ENCODE data around the gene TTC17. TPM values are rescaled to one million over a fixed set of nuclear protein-coding genes. Genes with fewer than 3 reads are reported as not detected.

Gene TTC17
- total and polyA plus RNA-seq, 2 of the 8 experiments (the other 6 are each of a cell fraction or from before 2014, with no cell fraction given), result 65.1 to 80.1 TPM

DNA sequence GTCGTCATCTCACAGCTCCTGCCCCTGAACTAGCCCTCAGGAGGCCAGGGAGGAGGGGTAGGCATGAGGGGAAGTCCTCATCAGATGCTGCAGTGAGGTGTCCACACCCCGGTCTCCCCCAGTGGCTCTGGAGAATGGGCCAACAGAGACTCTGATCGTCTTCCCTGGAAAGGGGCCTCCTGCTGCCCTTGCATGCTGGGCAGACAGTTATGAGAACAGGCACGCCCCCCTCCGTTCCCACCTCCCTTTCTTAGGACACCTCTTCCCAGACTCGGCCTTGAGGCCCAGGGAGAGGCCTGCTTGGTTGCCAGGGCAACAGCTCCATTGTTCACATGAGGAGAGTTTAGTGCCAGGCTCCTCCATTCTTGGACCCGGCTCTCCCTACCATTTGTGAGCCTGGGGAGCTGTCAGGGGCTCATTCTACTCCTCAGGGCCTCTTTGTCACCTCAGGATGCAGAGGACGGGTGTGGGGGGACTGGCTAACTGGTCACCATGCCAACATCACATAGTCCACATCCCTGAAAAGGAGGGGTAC is 157.7 kb downstream of the TTC17 start (continued):
- TF ChIP-seq GTF2F1 (IDR thresholded peaks at IDR 0.05; ENCODE audit: borderline replicate concordance, low read depth, low read length), result no peak
- TF ChIP-seq EZH2 (IDR thresholded peaks at IDR 0.05; ENCODE audit: low read depth, low read length, severe bottlenecking), result no peak
- TF ChIP-seq, protein P1, sequence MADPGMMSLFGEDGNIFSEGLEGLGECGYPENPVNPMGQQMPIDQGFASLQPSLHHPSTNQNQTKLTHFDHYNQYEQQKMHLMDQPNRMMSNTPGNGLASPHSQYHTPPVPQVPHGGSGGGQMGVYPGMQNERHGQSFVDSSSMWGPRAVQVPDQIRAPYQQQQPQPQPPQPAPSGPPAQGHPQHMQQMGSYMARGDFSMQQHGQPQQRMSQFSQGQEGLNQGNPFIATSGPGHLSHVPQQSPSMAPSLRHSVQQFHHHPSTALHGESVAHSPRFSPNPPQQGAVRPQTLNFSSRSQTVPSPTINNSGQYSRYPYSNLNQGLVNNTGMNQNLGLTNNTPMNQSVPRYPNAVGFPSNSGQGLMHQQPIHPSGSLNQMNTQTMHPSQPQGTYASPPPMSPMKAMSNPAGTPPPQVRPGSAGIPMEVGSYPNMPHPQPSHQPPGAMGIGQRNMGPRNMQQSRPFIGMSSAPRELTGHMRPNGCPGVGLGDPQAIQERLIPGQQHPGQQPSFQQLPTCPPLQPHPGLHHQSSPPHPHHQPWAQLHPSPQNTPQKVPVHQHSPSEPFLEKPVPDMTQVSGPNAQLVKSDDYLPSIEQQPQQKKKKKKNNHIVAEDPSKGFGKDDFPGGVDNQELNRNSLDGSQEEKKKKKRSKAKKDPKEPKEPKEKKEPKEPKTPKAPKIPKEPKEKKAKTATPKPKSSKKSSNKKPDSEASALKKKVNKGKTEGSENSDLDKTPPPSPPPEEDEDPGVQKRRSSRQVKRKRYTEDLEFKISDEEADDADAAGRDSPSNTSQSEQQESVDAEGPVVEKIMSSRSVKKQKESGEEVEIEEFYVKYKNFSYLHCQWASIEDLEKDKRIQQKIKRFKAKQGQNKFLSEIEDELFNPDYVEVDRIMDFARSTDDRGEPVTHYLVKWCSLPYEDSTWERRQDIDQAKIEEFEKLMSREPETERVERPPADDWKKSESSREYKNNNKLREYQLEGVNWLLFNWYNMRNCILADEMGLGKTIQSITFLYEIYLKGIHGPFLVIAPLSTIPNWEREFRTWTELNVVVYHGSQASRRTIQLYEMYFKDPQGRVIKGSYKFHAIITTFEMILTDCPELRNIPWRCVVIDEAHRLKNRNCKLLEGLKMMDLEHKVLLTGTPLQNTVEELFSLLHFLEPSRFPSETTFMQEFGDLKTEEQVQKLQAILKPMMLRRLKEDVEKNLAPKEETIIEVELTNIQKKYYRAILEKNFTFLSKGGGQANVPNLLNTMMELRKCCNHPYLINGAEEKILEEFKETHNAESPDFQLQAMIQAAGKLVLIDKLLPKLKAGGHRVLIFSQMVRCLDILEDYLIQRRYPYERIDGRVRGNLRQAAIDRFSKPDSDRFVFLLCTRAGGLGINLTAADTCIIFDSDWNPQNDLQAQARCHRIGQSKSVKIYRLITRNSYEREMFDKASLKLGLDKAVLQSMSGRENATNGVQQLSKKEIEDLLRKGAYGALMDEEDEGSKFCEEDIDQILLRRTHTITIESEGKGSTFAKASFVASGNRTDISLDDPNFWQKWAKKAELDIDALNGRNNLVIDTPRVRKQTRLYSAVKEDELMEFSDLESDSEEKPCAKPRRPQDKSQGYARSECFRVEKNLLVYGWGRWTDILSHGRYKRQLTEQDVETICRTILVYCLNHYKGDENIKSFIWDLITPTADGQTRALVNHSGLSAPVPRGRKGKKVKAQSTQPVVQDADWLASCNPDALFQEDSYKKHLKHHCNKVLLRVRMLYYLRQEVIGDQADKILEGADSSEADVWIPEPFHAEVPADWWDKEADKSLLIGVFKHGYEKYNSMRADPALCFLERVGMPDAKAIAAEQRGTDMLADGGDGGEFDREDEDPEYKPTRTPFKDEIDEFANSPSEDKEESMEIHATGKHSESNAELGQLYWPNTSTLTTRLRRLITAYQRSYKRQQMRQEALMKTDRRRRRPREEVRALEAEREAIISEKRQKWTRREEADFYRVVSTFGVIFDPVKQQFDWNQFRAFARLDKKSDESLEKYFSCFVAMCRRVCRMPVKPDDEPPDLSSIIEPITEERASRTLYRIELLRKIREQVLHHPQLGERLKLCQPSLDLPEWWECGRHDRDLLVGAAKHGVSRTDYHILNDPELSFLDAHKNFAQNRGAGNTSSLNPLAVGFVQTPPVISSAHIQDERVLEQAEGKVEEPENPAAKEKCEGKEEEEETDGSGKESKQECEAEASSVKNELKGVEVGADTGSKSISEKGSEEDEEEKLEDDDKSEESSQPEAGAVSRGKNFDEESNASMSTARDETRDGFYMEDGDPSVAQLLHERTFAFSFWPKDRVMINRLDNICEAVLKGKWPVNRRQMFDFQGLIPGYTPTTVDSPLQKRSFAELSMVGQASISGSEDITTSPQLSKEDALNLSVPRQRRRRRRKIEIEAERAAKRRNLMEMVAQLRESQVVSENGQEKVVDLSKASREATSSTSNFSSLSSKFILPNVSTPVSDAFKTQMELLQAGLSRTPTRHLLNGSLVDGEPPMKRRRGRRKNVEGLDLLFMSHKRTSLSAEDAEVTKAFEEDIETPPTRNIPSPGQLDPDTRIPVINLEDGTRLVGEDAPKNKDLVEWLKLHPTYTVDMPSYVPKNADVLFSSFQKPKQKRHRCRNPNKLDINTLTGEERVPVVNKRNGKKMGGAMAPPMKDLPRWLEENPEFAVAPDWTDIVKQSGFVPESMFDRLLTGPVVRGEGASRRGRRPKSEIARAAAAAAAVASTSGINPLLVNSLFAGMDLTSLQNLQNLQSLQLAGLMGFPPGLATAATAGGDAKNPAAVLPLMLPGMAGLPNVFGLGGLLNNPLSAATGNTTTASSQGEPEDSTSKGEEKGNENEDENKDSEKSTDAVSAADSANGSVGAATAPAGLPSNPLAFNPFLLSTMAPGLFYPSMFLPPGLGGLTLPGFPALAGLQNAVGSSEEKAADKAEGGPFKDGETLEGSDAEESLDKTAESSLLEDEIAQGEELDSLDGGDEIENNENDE (IDR thresholded peaks at IDR 0.05; ENCODE audit: insufficient replicate concordance, low read length), result no peak
- TF ChIP-seq BCL11A (IDR thresholded peaks at IDR 0.05; ENCODE audit: low read depth in 2 of 2, low read length in 2 of 2), result no peak
- TF ChIP-seq RNF2 (IDR thresholded peaks at IDR 0.05; ENCODE audit: borderline replicate concordance, low read depth, low read length, missing control alignments, poor library complexity, severe bottlenecking), result no peak
- TF ChIP-seq SAP30 (IDR thresholded peaks at IDR 0.05; ENCODE audit: insufficient read depth, insufficient replicate concordance, low read length), result no peak

Data from H1 (cell line).